Endothelial cell (in vitro differentiated cells): Measurements from ENCODE around the gene EPHB1. TPM values are rescaled to one million over a fixed set of nuclear protein-coding genes. Genes with fewer than 3 reads are reported as not detected.

ENCODE experiments used
- DNase-seq: peaks from one replicate; pipeline ENCODE4 v3.0.0; 2021; ENCODE audit warnings: low spot score
- H3K27ac Mint-ChIP-seq: one replicate; pipeline ENCODE4 v1.8.0; 2021; ENCODE audit warnings: mixed read lengths, inconsistent platforms; ENCODE audit not compliant: unreplicated experiment
- H3K27me3 Mint-ChIP-seq: one replicate; pipeline ENCODE4 v1.8.0; 2021; ENCODE audit warnings: mild to moderate bottlenecking, moderate library complexity, mixed read lengths, inconsistent platforms; ENCODE audit not compliant: unreplicated experiment
- H3K36me3 Mint-ChIP-seq: one replicate; pipeline ENCODE4 v1.8.0; 2021; ENCODE audit warnings: mild to moderate bottlenecking, low read depth, mixed read lengths, inconsistent platforms; ENCODE audit not compliant: unreplicated experiment
- H3K4me1 Mint-ChIP-seq: one replicate; pipeline ENCODE4 v1.8.0; 2021; ENCODE audit warnings: mild to moderate bottlenecking, mixed read lengths, inconsistent platforms; ENCODE audit not compliant: unreplicated experiment
- H3K4me3 Mint-ChIP-seq: one replicate; pipeline ENCODE4 v1.8.0; 2021; ENCODE audit warnings: mild to moderate bottlenecking, mixed read lengths, inconsistent platforms; ENCODE audit not compliant: unreplicated experiment
- H3K9me3 Mint-ChIP-seq: one replicate; pipeline ENCODE4 v1.8.0; 2021; ENCODE audit warnings: mixed read lengths, inconsistent platforms; ENCODE audit not compliant: unreplicated experiment
- total RNA-seq: library from RNA; stranded (reverse); fragmentation: NEBNext Ultra II Directional; extraction: Animal tissue kit (Norgen Biotek cat#: 25700); gene quantifications from one replicate; pipeline ENCODE4 v1.2.1, GENCODE V29; 2021; ENCODE audit not compliant: unreplicated experiment
- TF ChIP-seq, protein P1 (sequence below): fragments of 200-600 bp; sonication (generic); IDR thresholded peaks from one replicate; pipeline ENCODE4 v1.5.0; 2021; ENCODE audit warnings: antibody characterized with exemption; ENCODE audit not compliant: unreplicated experiment

Gene EPHB1
- total RNA-seq, 1 donor from 2014 or later: 5.7 TPM

DNA sequence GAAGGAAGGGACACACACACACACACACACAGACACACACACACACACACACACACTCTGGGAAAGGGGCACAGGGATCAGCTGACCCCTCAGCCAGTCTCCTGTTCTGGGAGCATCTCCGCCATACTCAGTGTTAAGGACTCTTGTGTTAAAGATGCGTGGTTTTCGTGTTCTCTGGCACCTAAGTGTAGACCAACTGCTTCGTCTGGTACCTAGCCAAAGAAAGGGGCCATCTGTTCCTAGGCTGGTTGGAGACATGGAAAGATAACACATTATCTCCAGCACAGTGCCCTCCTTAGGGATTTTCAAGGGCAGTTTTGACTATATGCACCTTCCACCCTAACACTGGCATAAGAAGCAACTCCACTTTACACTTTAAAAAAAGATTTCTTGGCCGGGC, 65.1 kb downstream of the EPHB1 start:
- peaks cover 2% of the 10 kb centered on the region for H3K27me3 Mint-ChIP-seq
- H3K9me3 Mint-ChIP-seq: no peaks in the 10 kb centered on the region
- H3K27ac Mint-ChIP-seq: no peak overlapping the region
- TF ChIP-seq, protein P1, sequence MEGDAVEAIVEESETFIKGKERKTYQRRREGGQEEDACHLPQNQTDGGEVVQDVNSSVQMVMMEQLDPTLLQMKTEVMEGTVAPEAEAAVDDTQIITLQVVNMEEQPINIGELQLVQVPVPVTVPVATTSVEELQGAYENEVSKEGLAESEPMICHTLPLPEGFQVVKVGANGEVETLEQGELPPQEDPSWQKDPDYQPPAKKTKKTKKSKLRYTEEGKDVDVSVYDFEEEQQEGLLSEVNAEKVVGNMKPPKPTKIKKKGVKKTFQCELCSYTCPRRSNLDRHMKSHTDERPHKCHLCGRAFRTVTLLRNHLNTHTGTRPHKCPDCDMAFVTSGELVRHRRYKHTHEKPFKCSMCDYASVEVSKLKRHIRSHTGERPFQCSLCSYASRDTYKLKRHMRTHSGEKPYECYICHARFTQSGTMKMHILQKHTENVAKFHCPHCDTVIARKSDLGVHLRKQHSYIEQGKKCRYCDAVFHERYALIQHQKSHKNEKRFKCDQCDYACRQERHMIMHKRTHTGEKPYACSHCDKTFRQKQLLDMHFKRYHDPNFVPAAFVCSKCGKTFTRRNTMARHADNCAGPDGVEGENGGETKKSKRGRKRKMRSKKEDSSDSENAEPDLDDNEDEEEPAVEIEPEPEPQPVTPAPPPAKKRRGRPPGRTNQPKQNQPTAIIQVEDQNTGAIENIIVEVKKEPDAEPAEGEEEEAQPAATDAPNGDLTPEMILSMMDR: no peak
- peaks cover 17% of the 10 kb centered on the region for H3K4me1 Mint-ChIP-seq
- no peaks in the 10 kb centered on the region for H3K36me3 Mint-ChIP-seq
- DNase-seq: no peak
- H3K4me3 Mint-ChIP-seq: no peak overlapping the region

DNA sequence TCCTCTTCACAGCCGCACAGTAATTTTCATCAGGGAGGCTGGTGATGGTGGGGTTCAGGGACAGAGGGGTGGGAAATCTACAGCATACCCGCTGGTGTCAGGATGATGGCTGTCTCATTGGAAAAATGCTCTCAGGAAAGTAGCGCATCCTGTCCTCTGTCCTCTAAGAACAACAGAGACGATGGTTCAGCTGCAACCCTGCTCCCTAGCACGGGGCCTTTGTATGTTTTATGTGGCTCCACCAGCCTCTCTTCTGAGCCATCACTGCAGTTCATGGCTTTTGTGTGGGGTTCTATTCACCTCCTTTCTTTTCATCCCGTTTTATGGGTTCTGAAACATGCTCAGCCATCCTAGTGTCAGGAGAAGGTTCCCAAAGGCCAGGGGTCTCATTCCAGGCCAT, 68.9 kb downstream of the EPHB1 start:
- H3K9me3 Mint-ChIP-seq: no peaks in the 10 kb centered on the region

DNA sequence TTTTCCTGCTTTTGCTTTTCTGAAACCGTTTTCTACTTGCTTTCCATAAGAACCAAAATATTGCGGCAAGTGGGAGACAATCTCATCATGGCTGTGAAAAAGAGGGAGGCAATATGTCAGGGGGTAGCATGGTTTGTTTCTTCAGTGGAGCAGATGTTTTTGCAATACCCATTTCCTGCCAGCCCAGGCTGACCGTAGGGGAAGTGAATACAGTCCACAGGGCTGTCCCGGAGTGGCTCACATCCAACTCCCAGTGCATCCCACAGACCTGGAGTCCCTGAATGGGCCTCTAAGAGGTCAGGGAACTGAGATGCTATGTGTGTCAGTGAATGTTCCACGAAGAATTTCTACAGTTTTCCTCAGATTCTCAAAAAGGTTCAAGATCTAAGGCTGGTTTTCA, 69.6 kb downstream of the EPHB1 start:
- no peaks in the 10 kb centered on the region for H3K36me3 Mint-ChIP-seq
- no peak overlapping the region for H3K27ac Mint-ChIP-seq
- H3K4me1 Mint-ChIP-seq: peaks cover 17% of the 10 kb centered on the region
- DNase-seq: no peak
- H3K4me3 Mint-ChIP-seq: no peak overlapping the region
- no peaks in the 10 kb centered on the region for H3K27me3 Mint-ChIP-seq
- H3K9me3 Mint-ChIP-seq: no peaks in the 10 kb centered on the region
- TF ChIP-seq, protein P1: no peak

More for the DNA sequence above, 68.9 kb downstream of the EPHB1 start:
- H3K4me3 Mint-ChIP-seq: no peak overlapping the region
- no peak for DNase-seq
- H3K36me3 Mint-ChIP-seq: no peaks in the 10 kb centered on the region
- TF ChIP-seq, protein P1: no peak
- H3K4me1 Mint-ChIP-seq: peaks cover 17% of the 10 kb centered on the region
- no peaks in the 10 kb centered on the region for H3K27me3 Mint-ChIP-seq
- H3K27ac Mint-ChIP-seq: no peak overlapping the region

DNA sequence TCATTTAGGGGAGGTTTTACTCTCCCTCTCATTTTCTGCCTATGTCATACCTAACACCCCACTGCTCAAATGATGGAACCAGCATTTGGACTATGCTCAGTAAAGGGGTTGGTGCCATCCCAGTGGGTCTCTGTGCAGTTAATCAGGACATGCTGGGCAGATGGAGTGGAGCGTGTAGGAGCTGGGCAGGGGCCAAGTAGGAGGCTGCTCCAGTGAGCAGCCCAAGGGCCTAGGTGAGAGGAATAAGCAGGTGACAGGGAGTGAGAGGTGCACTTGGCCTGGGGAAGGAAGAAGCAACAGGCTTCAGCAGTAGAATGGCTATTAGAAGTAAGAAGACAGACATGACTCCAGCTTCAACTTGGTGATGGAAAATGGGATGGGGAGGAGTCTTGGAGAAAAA, 72.2 kb downstream of the EPHB1 start:
- Mint-ChIP-seq H3K4me3 (no peak overlapping the region), H3K27me3 (no peaks in the 10 kb centered on the region), H3K27ac (no peak overlapping the region), H3K9me3 (no peaks in the 10 kb centered on the region), H3K36me3 (no peaks in the 10 kb centered on the region), H3K4me1 (peaks cover 24% of the 10 kb centered on the region)
- TF ChIP-seq, protein P1: no peak
- DNase-seq: no peak

DNA sequence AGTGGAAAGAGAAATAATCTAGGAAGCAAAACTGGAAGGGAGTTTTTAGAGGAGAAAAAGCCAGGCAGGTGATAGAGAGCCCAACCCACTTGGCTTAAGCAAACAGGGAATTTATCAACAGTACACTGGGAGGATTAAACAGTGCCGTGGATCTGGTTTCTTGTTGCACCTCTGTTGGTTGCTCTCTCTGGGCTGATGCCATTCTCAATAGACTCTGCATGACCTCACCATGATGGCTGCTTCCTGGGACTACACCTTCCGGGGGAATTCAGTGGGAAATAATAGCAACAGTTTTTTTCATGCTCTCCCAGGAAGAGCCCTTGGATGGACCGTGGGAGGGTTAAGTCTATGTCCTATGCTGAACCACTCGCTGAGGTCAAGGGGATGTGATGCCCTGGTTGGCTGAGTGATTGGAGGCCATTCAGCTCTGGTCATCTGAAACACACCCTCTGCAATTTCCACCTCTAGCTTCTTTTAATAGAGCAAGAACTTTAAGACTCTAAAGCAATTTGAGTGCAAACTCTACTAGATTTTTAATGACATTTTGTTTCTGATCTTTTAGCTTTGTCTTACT, 74.2 kb downstream of the EPHB1 start:
- Mint-ChIP-seq H3K9me3 (no peaks in the 10 kb centered on the region), H3K36me3 (no peaks in the 10 kb centered on the region), H3K4me1 (peaks cover 13% of the 10 kb centered on the region), H3K27ac (no peak overlapping the region), H3K27me3 (peaks cover 2% of the 10 kb centered on the region), H3K4me3 (no peak overlapping the region)
- no peak for DNase-seq
- TF ChIP-seq, protein P1: no peak
